HG02759 (cell line): ENCODE measurements around the gene IST1.
"Not testable (repeated sequence)": the region's sequence is repeated elsewhere in the genome, so short reads cannot be mapped to it uniquely, and the experiment has no call there.

Source experiments
- ATAC-seq: cut with Tn5 transposase; IDR thresholded peaks from one replicate; pipeline ENCODE4 v1.9.1; 2021; ENCODE audit warnings: mild to moderate bottlenecking, moderate library complexity; ENCODE audit not compliant: unreplicated experiment

The IST1 gene

GRCh38 chr16:71894921-71895678 is at the start of gene IST1:
IST1 (plus strand) TSS chr16:71895531; CDS start chr16:71915641, 20,110 bp downstream.
- ATAC-seq, result peak; percentile 85

- peak; percentile 81 for ATAC-seq
These were observed 49.5 kb upstream of the IST1 start, which contains the start of gene ATXN1L for GRCh38 chr16:71845639-71846430. ATXN1L (plus strand) TSS chr16:71845976; CDS start chr16:71849741, 3,765 bp downstream.

DNA sequence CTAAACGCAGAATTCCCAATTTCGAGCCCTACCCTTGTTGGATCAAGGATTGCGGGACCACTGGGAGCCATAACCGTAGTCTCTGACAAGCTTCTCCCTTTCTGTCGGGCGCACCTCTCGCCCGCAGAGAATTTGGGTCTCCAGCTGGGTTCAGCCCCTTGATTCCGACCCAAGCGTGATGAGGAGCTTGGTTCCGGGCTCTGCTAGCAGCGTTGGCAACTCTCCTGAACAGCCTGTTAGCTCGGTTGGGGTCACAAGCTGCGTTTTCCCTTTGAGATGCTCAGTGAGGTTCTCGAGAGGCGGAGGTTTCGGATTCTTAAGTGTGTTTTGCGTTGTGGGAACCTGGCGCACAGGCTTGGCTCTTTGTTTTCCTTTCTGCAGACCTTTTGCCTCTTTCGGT is 48.9 kb upstream of the IST1 start:
- no peak for ATAC-seq

GRCh38 chr16:71847096-71847495 is 48.2 kb upstream of the IST1 start:
- ATAC-seq, result no peak

DNA sequence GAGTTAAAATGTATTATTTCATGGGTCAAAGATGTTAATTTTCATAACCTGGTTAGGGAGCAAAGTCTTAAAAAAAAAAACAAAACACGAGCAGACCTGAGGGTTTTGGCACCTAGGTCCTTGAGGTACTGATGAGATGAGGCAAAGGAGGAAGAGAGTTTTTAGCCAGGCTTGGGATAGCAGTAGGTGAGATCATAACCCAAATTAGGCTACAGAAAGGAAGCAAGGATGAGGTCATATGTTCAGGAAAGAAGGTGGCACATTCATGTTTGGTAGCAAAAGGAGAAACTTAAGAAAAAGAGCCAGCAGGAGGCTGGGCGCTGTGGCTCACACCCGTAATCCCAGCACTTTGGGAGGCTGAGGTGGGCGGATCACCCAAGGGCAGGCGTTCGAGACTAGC is 46.7 kb upstream of the IST1 start:
- no peak for ATAC-seq

DNA sequence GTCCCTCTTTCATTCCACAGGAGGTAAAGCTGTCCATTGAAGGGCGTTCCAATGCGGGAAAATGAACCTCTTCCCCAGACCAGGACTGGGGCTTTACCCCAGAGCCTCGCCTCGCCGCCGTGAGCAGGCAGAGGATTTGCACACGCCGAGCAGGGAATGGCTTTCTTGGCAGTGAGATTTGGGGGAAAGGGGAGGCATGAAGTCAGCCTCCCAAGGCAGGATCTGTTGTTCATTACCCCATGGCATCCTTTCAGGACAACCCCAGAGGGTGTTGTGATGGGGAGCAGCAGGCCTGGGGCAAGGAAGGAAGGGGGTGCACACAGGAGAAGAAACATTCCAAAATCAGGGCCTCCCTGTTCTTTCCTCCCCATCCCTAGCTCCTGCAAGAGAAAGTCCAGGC is 43.6 kb upstream of the IST1 start:
- ATAC-seq, result no peak

DNA sequence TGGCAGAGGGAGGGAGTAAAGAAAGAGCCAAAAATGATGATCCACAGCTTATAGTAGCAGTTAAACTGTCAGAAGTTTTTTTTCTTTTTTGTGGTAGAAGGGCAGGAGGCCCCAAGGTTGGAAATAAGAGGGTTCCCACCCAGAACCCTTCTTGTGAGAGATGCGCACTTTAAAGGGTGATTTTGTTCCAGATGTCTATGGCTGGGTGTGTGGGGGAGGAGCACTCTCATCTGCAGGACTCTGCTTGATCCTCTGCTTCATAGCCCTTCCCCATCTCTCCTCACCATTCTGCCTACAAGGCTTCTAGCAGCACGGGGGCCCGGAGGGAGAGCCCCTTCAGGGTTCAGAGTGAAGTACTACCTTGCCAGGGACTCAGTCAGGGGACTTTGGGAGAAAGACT is 43.2 kb upstream of the IST1 start:
- no peak for ATAC-seq

DNA sequence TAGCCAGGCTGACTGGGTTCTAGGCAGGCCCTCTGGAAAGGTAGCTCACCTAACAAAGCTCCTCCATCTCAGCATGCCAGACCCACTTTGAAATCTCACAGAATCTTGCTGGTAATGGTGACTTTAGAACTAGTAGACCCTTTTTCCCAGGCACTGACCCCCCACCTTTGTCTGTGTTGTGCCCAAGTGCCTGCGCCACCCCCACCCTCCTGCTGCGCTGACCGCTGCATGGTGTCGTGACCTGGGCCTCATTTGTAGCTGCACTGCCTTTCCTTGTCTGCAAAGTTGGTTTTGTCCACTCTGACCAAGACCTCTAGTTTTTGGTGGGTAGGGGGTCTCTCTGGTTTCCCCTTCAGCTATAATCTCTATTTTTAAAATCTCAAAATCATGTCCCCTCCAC is 42.8 kb upstream of the IST1 start:
- no peak for ATAC-seq

DNA sequence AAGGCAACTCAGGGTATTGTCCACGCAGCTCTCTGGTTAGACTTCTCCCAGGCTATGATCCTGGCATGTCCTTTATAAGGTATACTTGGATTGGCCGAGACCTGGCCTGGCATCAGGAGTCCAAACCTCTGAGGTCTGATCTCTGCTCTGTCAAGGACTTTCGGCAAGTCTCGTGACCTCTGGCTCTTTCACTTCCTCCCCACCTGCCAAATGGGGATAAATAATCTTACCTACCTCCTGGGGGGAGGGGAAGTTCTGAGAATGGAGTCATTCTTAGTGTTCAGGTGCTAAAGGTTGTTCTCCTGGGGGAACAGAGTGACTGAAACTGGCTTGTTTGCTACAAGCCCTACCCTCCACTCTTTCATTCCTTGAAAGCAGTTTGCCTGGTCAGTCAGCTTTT is 41.9 kb upstream of the IST1 start:
- peak; percentile 79 for ATAC-seq

GRCh38 chr16:71854369-71854948 is 40.9 kb upstream of the IST1 start:
- ATAC-seq, result no peak

GRCh38 chr16:71855937-71856662 is 39.2 kb upstream of the IST1 start:
- ATAC-seq, result no peak

- ATAC-seq, result no peak
These were observed 35.4 kb upstream of the IST1 start for GRCh38 chr16:71859762-71860521.

DNA sequence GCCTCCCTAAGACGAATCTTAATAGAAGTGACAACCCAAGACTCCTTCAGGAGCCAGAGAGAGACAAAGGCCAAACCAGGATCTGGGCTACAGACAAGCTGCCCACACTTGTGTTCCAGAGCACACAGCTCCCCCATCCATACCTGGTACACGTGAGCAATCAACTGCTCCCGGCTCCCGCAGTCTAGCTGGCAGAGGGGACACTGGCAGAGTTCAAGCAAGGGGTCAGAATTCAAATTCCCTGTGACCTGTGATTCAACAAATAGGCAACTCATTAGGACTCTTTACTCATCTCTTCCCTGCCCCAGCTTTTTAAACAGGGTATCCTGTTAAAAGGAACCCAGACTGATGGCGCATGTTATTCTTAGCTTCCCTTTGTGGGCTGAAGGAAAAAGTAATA is 31.3 kb upstream of the IST1 start:
- ATAC-seq, result no peak

- ATAC-seq, result no peak
These were observed 30.0 kb upstream of the IST1 start for GRCh38 chr16:71865173-71865863.

DNA sequence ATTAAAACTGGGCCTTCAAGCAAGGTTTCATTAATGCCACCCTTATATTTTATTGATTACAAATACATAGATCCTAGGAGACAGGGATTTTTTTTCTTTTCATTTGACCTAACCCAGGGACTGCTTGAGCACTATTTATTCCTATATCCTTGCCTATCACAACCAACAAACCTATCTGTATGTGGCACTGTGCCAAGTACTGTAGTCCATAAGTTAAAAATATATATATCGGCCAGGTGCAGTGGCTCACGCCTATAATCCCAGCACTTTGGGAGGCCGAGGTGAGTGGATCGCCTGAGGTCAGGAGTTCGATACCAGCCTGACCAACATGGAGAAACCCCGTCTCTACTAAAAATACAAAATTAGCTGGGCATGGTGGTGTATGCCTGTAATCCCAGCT is 28.2 kb upstream of the IST1 start:
- not testable (repeated sequence) for ATAC-seq

DNA sequence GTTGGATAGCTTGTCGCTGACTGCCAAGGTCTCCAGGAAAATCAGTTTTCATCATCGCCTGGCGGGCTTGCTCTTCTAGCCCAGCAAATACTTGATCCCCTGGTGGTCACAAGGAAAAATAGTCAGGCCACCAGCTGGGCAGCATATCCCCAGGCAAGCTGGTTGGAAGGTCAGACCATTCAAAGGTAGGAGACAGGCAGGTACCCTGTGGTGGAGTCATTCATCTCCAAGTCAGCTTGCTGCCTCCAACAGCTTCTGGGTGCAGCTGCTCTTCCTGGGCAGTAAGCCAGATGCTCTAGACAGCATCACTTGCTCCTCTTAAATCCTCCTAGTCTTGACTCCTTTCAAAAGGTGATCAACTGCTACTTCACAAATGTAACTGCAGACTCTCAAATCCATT is 27.4 kb upstream of the IST1 start:
- no peak for ATAC-seq

DNA sequence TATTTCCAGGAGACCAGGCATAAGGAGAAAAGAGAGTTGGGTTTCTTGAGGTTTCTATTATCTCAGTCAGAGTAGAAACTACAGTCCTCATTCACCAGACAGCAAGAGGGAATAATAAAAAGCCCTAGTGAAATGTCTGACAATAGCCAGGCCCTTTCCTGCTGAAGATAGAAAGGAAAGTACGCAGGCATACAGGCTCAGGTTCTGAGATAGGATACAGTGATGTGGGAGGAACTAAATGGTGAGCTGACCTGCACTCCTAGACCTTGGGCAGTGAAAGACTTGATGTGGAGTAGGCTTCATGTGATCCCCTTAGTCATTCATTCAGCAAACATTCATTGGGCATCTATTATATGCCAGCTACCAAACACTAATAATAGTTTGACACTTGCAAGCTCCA is 26.2 kb upstream of the IST1 start:
- no peak for ATAC-seq

DNA sequence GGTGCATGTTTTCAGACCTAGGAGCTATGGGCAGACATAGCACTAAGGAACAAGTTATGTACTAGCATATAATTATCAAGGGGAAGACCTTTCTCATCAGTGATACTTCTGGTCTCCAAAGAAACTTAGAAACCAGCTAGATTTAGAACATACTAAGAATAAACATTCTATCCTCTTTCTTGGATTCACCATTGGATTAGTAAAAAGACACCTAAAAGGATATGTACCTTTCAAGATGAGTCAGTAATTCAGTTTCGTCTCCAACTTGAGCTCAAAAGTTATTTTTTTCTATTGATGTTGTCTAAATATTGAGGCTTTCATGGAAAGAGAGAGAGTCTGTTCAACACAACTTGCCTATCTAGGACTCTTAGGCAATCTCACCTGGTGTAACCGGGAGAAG is 24.5 kb upstream of the IST1 start:
- ATAC-seq, result no peak

GRCh38 chr16:71873199-71873598 is 22.1 kb upstream of the IST1 start:
- ATAC-seq, result no peak

DNA sequence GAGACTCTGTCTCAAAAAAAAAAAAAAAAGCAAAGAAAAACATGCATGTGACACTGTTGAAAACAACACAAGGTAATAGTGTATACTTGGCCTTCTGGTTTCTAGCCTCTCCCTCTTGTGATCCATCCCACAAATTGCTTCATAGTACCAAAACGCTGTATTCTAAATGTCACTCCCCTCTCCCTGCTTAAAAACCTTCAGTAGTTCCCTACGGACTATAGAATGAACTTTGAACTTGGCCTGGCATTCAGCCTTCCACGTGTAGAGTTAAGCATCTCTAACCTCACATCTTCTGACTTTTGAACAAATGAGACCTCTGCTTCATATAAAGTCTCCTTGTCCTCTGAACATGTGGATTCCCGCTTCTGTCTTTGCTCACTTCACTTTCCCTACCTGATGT is 16.4 kb upstream of the IST1 start:
- ATAC-seq, result no peak
